Hepatocyte (in vitro differentiated cells): ENCODE results near the gene NPLOC4. TPM values are rescaled to one million over a fixed set of nuclear protein-coding genes. Genes with fewer than 3 reads are reported as not detected.

Experiments used
- DNase-seq: peaks from one replicate; pipeline ENCODE4 v3.0.0-alpha.2; 2016; ENCODE audit warnings: low spot score
- H2AFZ ChIP-seq: fragments of 200-600 bp; sonication (generic); 2 replicates; pipeline ENCODE4 v1.6.0; 2016; ENCODE audit warnings: antibody characterized with exemption, mild to moderate bottlenecking
- H3K27ac ChIP-seq: fragments of 200-600 bp; sonication (generic); 2 replicates; pipeline ENCODE4 v1.5.1; 2016; ENCODE audit warnings: mild to moderate bottlenecking
- H3K27me3 ChIP-seq: fragments of 200-600 bp; sonication (generic); 2 replicates; pipeline ENCODE4 v1.6.1; 2016
- H3K36me3 ChIP-seq: fragments of 200-600 bp; sonication (generic); replicated peaks from 2 replicates; pipeline ENCODE4 v1.5.1; 2016; ENCODE audit warnings: low read depth; ENCODE audit not compliant: insufficient read depth
- H3K4me1 ChIP-seq: fragments of 200-600 bp; sonication (generic); 2 replicates; pipeline ENCODE4 v1.5.1; 2016; ENCODE audit warnings: mild to moderate bottlenecking, moderate library complexity; ENCODE audit not compliant: insufficient read depth
- H3K4me2 ChIP-seq: fragments of 200-600 bp; sonication (generic); 2 replicates; pipeline ENCODE4 v1.6.0; 2016
- H3K4me3 ChIP-seq: fragments of 200-600 bp; sonication (generic); 2 replicates; pipeline ENCODE4 v1.5.1; 2016; ENCODE audit warnings: mild to moderate bottlenecking
- H3K79me2 ChIP-seq: fragments of 200-600 bp; sonication (generic); 2 replicates; pipeline ENCODE4 v1.6.0; 2017; ENCODE audit warnings: mild to moderate bottlenecking
- H3K9me2 ChIP-seq: fragments of 200-600 bp; sonication (generic); replicated peaks from 2 replicates; pipeline ENCODE4 v1.6.0; 2017; ENCODE audit warnings: mild to moderate bottlenecking; ENCODE audit not compliant: insufficient read depth
- H3K9me3 ChIP-seq: fragments of 200-600 bp; sonication (generic); 2 replicates; pipeline ENCODE4 v1.5.1; 2016; ENCODE audit warnings: low read depth, mild to moderate bottlenecking
- H4K20me1 ChIP-seq: fragments of 200-600 bp; sonication (generic); 2 replicates; pipeline ENCODE4 v1.6.0; 2016; ENCODE audit warnings: mild to moderate bottlenecking; ENCODE audit not compliant: insufficient read depth, poor library complexity, severe bottlenecking
- CTCF ChIP-seq: fragments of 200-600 bp; sonication (generic); IDR thresholded peaks from 2 replicates; pipeline ENCODE4 v1.5.1; 2016; ENCODE audit warnings: antibody characterized with exemption, mild to moderate bottlenecking; ENCODE audit not compliant: poor library complexity
- EZH2 ChIP-seq: fragments of 200-600 bp; sonication (generic); IDR thresholded peaks from 2 replicates; pipeline ENCODE4 v1.6.1; 2016; ENCODE audit warnings: antibody characterized with exemption, mild to moderate bottlenecking, borderline replicate concordance
- EZH2phosphoT487 ChIP-seq: fragments of 200-600 bp; sonication (generic); IDR thresholded peaks from one replicate; pipeline ENCODE4 v1.6.1; 2018; ENCODE audit warnings: antibody characterized with exemption, mild to moderate bottlenecking, low read depth, moderate library complexity; ENCODE audit not compliant: unreplicated experiment, severe bottlenecking
- WGBS: methylation state at CpG from one replicate; pipeline ENCODE4 v1.1.6; 2016; ENCODE audit warnings: low lambda C conversion rate; ENCODE audit errors: missing lambda C conversion rate; 5-methylcytosine and 5-hydroxymethylcytosine counted together
- polyA plus RNA-seq: library from polyadenylated mRNA; unstranded; fragments of >200 nt; fragmentation: Nextera tagmentation; extraction: Ambion mirVana; gene quantifications from 2 replicates; pipeline ENCODE4 v1.2.1, GENCODE V29; 2016
- total RNA-seq: library from RNA; depleted of rRNA; stranded (reverse); fragments of >200 nt; gene quantifications from 2 replicates; pipeline ENCODE4 v1.2.3, GENCODE V29; 2014

Gene NPLOC4
- total and polyA plus RNA-seq, 2 experiments from 2014 or later, result 53.7 to 54.6 TPM

- DNase-seq, result no peak
- Histone ChIP-seq H3K9me3 (no peaks in the 10 kb centered on the region), H3K4me2 (peak overlapping the region; percentile 100), H3K9me2 (no peaks in the 10 kb centered on the region), H3K27ac (no peak overlapping the region), H2AFZ (no peak overlapping the region), H4K20me1 (peaks cover 16% of the 10 kb centered on the region), H3K4me3 (no peak overlapping the region), H3K36me3 (no peaks in the 10 kb centered on the region), H3K4me1 (peaks cover 51% of the 10 kb centered on the region), H3K27me3 (peaks cover 4% of the 10 kb centered on the region), H3K79me2 (peaks cover 38% of the 10 kb centered on the region)
- WGBS, result 71% methylated on average over 19 of the region's 24 CpGs
- TF ChIP-seq EZH2phosphoT487, result no peak
- TF ChIP-seq CTCF, result no peak
- no peak for TF ChIP-seq EZH2
These were observed 119.4 kb downstream of the NPLOC4 start for GRCh38 chr17:81517339-81518112.

- 79% methylated on average over 7 of the region's 9 CpGs for whole genome bisulfite sequencing
- Histone ChIP-seq H4K20me1 (peaks cover 22% of the 10 kb centered on the region), H3K27ac (no peak overlapping the region)
These were observed 119.9 kb downstream of the NPLOC4 start for GRCh38 chr17:81517009-81517338.

GRCh38 chr17:81516439-81516838, 120.5 kb downstream of the NPLOC4 start:
- no peak for DNase-seq
- Histone ChIP-seq H3K9me2 (no peaks in the 10 kb centered on the region), H3K9me3 (no peaks in the 10 kb centered on the region), H3K27me3 (peaks cover 4% of the 10 kb centered on the region), H2AFZ (no peak overlapping the region), H4K20me1 (peaks cover 27% of the 10 kb centered on the region), H3K27ac (peak overlapping the region; percentile 100), H3K36me3 (no peaks in the 10 kb centered on the region), H3K4me1 (peaks cover 51% of the 10 kb centered on the region), H3K79me2 (peaks cover 49% of the 10 kb centered on the region), H3K4me3 (no peak overlapping the region), H3K4me2 (peak overlapping the region; percentile 100)
- 90% methylated on average over 4 of the region's 4 CpGs for WGBS
- no peak for TF ChIP-seq EZH2
- no peak for TF ChIP-seq EZH2phosphoT487
- TF ChIP-seq CTCF, result no peak

More at GRCh38 chr17:81517009-81517338, 119.9 kb downstream of the NPLOC4 start:
- Histone ChIP-seq H2AFZ (no peak overlapping the region), H3K4me2 (peak overlapping the region; percentile 100), H3K4me1 (peaks cover 51% of the 10 kb centered on the region), H3K79me2 (peaks cover 43% of the 10 kb centered on the region), H3K36me3 (no peaks in the 10 kb centered on the region), H3K9me2 (no peaks in the 10 kb centered on the region), H3K4me3 (no peak overlapping the region), H3K9me3 (no peaks in the 10 kb centered on the region), H3K27me3 (peaks cover 4% of the 10 kb centered on the region)
- TF ChIP-seq EZH2phosphoT487 (no peak), EZH2 (no peak), CTCF (no peak)
- no peak for DNase-seq
